ENCODE results near the gene SERGEF. TPM values are rescaled to one million over a fixed set of nuclear protein-coding genes. Genes with fewer than 3 reads are reported as not detected.

The SERGEF gene
- polyA plus RNA-seq, 10 donors, result 9.2 to 15.2 (median 10.9) TPM

DNA sequence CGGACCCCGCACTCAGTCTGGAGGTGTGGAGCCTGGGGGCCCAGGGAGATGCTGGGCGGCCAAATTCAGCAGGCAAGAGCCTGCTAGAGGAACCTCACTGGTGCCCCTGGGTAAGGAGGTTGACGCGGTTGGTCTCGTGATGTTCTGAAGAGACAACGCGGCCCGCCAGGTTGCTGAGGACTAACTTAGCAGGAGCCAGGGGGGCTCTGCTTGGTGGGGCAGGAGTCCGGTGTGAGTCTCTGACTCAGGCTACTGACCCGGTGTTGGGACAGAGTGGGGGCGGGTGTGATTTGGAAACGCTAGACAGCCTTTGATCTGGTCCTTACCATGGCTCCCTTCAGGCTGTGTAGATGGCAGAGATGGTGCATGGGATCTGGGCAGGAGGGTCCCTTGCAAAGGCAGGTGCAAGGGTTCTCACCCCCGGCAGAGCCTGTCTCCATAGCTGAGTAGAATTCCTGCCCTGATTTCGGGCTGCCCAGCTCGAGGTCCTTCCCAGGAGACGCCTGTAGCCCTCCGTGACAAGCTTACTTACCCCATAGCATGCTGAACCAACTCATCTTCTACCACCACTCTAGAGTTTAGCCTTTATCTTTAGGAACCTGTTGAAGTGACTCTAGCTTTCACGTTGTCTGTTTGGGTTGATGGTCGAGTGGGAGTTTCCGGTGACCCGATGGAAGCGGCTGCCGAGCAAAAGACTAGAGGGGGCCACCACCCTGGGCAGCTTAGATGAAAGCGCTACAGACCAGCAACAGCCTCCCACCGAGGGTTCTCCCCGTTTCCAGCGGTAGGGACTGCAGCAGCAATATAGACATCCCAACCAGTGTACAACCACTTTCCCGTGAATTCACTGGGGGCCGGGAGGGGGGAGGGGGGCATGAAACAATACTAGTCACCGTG, 239.9 kb downstream of the SERGEF start:
- no peak for DNase-seq

DNA sequence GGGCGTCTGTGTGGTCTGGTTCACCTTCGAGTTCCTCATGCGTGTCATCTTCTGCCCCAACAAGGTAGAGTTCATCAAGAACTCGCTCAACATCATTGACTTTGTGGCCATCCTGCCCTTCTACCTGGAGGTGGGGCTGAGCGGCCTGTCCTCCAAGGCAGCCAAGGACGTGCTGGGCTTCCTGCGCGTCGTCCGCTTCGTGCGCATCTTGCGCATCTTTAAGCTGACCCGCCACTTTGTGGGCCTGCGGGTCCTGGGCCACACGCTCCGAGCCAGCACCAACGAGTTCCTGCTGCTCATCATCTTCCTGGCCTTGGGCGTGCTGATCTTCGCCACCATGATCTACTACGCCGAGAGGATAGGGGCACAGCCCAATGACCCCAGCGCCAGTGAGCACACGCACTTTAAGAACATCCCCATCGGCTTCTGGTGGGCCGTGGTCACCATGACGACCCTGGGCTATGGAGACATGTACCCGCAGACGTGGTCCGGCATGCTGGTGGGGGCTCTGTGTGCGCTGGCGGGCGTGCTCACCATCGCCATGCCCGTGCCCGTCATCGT, 240.9 kb downstream of the SERGEF start:
- DNase-seq, result no peak

DNA sequence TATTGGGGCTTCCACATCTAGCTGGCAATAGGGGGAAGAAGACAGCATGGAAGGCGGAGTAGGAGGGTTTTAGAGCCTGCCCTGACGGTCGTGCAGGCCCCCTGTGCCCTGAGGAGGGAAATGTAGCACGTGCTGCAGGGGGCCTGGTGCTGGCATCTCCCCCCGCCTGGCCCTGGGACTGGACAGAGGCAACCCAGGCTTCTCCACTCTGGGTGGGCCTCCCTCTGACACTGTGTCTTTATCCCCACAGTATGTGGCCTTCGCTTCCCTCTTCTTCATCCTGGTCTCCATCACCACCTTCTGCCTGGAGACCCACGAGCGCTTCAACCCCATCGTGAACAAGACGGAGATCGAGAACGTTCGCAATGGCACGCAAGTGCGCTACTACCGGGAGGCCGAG, 241.4 kb downstream of the SERGEF start:
- no peak for DNase-seq

DNA sequence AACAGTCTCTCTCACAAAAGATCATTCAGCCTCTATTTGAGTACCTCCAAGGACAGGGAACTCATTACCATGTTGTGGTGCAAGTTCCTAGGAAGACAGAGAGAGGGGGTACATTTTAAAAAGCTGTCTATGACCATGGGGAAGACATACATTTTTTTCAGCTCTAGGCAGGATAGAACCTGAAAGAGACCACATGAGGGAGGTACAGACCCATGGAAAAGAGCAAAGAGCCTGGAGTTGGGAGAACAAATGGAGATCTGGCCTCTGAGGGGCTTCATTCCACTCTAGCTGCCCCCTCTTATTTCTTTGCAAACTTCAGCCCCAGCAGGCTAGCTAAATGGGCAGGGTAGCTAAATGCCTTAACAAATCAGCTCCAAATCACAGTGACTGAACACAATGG, 241.9 kb downstream of the SERGEF start:
- DNase-seq, result peak in 1 of 3 donors; percentile 15

DNA sequence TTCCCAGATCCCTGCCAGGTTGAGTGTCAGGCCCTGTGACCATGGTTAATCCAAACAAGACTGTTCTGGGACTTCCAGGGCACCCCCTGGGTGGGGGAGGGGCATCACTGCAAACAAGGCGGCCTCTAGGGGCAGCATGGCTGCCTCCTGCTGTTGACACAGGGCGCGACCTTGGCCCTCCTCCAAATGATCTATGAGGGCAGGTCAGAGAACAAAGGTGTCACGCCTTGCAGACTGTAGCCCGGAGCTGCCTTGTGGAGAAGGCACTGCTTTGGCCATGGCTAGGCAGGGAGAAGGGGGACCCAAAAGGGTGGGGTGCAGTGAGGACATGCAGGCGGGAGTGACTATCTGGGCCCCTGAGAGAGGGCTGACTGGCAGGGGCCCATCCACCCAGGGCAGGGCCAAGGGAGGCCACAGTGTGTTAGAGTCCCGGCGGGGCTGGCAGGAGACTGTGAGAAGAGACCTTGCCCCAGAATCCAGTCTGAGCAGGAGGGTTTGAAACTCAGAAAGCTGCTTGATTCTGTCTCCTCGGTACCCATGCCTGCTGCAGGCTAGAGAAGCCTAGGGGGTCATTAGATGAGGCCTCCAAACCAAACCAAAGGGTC, 242.7 kb downstream of the SERGEF start:
- no peak for DNase-seq

DNA sequence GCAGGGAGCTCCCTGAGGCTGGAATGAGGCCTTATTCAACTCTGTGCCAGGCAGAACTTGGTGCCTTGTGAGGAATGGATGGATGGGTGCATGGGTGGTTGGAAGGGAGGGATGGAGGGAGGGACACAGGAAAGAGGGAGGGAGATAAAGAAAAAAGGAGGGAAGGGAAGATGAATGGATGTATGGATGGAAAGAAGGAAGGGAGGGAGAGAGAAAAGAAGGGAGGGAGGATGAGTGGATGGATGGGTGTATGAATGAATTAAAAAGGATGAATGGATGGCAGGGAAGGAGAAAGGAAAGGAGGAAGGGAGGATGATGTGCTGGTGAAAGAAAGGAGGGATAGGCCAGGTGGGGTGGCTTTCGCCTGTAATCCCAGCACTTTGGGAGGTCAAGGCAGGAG, 243.6 kb downstream of the SERGEF start:
- no peak for DNase-seq

DNA sequence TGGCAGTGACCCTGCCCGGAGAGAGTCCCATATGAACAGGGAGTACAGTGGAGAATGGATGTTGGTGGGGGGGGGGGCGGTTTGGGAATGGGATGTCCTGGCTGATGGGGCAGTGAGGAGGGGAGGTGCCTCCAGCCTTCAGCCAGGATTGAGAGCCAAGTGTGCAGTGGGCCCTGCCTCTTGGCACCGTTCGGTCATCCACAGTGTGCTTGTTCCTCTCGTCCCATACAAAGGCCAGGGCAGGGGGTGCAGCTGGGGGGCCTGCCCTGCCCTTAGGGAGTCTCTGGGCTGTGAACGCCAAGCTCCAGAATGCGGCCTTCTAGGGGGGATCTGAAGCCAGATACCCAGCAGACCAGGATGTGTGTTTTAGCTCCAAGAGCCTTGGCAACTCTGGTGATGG, 244.3 kb downstream of the SERGEF start:
- DNase-seq, result no peak

DNA sequence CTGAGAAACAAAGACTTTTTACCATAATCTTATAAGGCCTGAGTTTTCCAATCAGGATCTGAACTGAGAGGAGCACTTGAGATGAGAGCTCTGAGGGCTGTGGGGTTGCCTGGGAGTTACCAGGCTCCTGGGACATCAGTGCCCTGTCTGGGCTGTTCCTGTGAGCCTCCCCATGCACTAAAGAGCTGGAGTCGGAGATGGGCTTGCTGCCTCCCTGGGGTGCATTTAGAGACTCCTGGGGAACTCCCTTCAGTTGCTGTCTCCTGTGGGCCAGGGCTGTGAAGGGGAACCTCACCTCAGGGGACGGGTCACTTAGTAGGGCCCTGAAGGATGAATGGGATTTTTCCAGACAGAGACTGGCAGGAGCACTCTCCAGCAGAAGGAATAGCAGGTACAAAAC, 244.9 kb downstream of the SERGEF start:
- no peak for DNase-seq

DNA sequence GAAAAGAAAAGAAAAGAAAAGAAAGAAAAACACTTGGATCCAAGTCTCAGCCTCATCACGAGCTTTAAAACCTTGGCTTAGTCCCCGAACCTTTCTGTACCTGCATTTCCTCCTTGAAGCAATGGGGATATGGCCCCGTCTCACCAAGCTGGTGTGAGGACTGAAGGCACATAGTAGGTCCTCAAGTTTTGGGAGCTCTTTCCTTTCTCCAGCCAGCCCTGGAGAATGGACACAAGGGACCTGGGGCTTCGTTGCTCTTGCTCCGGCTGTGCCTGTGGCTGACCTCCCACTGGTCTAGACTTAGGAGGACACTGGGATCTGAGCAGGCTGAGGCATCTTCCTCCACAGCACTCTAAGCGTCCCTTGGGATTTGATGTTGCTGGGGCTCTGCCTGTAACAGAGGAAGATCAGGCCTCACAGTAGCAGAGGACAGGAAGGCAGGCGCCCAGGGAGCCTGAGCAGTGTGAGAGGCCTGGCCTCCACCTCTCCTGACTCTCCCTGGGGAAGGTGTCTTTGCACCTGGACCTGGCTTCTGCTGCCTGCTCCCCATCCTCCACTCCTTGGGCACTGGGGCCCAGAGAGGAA, 245.5 kb downstream of the SERGEF start:
- no peak for DNase-seq

DNA sequence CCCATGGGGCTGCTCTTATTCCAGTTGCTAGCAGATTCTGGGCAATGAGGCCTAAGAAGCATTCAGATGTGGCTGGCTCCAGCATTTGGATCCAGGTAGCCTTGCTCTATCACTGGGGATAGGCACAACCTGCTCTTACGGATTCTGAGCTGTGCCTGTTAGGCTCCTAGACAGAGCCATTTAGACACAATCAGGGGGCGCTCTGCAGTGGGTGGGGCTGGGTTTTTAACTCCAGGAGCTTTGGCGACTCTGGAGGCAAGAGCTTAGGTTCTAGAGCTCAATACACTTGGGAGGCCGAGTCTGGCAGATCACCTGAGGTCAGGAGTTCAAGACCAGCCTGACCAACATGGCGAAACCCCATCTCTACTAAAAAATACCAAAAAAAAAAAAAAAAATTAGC, 246.3 kb downstream of the SERGEF start:
- no peak for DNase-seq

DNA sequence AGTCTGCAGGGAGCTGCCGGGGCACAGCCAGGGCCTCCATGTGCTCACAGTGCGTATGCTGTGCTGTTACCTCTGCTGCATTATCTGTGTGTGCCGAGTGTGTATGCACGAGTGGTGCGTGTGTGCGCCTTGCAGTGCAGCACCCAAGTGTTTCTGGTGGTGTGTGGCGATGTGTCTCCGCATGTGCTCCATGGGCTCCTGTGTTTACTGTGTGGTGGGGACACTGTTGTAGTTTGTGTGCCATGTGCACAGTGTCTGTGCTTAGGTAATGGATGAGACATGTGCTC, 246.8 kb downstream of the SERGEF start:
- no peak for DNase-seq

DNA sequence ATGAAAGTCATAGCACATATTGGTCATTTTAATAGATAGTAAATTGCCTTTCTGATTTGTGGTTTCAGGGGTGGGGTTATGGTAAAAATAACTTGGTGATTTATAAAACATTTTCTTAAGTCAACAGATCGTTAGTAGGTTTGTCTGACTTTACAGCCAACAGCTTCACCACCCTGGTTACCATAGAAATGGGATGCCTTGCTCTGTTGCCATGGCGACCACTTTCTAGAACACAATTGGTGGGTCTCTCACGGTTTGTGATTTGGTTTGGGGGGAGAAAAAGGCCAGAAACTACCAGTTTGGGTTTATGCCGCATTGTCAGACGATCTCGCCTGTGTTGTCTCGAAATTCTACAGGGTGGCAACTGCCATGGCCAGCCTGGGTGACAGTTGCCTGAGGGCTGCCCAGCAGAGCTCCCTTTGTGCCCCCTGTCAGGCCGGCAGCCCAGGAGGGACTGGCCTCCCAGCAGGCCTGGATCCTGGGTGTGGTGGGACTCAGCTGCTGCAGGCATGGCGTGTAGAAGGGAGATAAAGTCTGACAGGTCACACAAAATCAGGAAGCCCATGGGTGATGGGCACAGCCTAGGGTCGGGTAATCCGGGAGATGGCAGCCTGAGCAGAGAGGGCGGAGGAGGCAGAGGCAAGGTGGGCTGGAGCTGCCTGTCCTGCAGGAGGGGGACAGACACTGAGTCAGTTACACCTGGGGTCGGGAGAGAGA, 247.3 kb downstream of the SERGEF start:
- DNase-seq, result no peak

DNA sequence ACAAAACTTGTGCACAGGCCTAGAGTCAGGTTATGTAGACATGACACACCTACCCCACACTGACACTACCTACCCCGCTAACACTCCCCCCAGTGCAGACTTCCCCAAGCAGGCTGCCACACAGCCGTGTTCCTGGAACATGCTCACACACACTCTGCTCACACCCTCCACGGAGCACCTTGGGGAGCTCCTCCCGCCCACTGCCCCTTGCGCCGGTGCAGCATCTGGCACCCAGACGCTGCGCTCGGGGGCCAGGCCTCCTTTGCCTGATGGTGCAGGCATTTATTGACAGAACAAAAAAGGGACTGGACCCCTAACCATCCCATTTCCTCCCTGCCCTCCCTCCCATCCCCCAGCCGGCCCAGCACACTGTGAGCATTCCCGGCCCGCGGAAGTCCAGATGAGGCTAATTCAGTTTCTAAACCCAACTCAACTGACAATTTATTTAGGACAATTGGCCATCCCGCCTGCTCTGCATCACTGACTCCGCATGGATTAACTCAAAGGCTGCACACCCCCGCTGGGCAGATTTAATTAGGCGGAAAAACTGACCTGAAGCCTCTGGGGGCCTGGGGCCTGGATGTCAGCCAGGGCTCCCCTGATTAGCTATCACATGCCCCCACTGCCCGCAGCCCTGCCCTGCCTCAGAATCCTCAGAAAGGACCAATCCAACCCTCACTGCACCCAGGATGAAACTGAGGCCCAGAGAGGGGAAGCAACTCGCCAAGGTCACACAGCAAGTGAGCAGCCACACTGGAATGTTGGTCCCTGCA, 248.2 kb downstream of the SERGEF start:
- no peak for DNase-seq

DNA sequence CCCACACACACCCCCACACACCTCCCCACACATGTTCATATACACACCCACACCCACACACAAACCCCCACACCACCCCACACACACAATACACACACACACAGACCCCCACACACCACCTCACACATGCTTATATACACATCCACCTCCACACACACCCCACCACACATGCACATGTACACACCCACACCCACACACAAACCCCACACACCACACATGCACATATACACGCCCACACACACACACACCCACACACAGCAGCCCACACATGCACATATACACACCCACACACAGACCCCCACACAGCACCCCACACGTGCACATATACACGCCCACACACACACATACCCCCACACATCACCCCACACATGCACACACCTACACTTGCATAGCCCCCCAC, 249.1 kb downstream of the SERGEF start:
- DNase-seq, result no peak

DNA sequence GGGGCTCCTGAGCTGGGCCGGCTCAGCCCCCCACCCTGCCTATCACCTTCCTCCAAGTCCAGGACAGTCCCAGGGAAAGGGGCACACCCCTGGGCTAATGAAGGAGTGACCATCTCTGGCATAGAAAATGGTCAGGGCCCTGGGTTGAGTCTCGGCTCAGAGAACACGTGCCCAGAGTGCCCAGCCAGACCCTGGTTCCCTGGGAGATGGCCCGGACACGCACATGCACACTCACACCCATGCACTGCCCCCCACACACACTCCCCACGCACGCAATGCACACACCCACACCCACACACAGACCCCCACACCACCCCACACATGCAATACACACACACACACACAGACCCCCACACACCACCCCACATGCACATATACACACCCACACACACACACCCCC, 249.6 kb downstream of the SERGEF start:
- DNase-seq, result no peak

DNA sequence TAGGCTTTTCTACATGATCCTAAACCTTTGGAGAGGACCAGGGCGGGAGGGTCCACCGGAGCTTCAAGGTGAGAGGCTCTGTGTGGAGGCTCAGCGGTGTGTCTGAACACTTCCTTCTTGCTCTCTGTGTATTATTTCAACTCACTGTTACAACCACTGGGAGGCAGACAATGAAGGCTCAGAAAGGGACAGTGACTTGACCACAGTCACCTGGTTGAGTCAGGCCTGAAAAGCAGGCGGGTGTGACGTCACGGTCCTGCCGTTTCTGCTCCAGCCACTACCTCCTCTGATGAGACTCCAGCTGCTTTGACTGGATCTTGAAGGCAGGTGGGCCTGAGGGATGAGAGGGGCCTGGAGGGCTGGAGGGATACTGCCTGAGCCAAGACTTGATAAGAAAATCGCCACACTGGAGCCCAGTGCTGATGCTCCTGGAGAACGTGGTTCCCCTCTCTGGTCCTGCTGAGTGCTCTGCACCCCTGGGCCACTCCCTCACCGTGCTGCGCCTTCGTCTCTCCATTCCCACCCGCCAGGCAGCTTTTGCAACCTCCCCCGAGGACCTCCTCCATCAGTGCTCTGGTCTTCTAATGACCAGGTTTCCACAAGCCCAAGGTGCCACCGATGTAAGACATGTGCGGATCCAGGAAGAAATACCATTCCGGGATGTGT, 250.4 kb downstream of the SERGEF start:
- no peak for DNase-seq

DNA sequence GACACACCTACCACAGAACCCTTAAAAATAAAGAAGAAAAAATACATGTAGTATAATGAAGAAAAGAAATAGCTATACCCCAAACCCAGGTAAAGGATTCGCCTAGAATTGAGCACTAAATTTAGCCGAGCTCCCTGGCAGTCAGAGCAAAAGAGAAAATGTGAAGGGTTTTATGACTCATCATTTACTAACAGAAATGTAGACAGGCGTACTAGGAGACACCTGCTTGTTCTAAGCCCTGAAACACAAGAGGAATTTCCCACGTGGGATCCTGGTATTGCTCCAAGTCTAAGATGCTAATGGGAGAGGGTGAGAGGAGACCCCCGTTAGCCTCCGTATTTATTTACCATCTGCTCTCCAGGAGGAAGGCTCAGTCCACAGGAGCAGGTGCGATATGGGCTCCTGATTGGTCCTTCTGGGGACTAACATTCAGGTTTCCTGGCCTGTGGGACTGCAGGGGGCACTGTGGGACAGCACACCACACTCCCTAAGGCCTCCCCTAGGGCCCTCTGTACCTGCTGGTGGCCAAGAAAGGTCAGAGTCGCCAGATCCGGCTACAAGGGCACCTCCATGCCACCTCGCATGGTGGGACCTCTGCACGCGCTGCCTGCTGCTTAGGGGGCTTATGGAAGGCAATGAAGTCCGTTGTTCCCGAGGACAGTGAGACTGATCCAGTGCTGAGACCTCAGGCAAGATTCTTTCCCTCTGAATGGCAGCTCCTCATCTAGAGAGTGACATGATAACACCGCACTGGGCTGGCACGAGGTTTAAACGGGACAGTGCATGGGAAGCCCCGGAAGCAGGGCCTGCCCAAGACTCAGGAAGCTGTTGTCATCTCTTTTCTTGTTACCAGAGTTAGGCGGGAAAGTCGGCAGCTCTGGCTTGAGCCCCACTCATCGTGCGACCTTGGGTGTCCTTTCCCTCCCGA, 252.5 kb downstream of the SERGEF start:
- DNase-seq, result peak in 1 of 3 donors; percentile 33

DNA sequence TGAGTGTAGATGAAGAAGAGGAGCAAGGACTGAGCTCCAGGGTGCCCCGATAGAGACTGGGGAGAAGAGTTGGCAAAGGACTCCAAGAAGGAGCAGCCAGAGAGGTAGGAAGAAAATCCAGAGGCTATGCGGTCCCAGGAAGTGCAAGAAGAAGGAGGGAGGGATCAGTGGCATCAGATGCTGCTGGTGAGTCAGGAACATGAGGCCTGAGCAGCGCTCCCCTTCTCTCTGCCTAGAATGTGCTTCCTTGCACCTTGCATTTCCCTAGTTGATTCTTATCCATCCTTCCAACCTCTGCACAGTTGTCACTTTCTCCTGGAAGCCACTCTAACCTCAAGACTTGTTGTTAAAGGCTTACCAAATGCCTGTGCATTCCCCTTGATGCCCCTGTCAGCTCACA, 257.0 kb downstream of the SERGEF start:
- no peak for DNase-seq

DNA sequence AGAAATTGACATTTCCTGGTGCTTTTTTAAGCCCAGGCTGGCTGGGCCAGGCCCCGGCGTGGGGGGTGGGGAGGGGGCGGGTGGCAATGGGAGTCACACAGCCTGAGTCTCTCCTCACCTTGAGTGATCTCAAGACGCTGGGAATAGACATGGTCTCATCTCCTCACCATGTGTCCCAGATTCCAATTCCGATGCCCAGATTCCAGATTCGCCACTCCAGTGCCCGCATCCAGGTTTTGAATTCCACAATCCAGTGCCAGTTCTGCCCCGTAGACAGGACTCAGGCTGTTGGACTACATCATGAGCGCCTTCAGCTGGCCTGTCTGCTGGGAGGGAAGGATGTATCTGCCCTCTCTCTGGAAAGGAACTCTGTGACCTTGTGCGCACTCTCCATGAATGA, 259.2 kb downstream of the SERGEF start:
- DNase-seq, result no peak

DNA sequence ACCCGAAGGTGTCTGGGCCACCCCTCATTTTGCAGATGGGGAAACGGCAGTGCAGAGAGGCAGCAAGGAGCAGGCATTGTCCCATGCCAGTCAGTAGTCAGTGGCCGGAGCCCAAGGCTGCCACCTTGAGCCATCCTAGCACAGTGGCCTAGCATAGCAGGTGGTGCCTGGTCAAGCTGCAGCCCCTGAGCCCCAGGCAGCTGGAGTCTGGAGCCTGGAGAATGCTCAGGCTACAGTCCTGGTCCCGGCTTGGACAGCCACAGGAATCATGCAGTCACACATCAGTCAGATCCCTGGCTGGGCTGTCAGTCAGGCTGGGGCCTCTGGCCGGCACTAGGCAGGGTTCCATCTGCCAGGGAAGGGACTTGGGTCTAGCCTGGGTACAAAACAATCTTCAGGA, 259.7 kb downstream of the SERGEF start:
- DNase-seq, result no peak

All from muscle of back (tissue), 11 donors.